ENCODE results near the gene HIPK2.
A peak's percentile ranks its signal among the peaks of the same experiment; 100 is the strongest.

The HIPK2 gene

GRCh38 chr7:139610595-139610994 is 167.2 kb downstream of the HIPK2 start:
- H3K9ac ChIP-seq = no peak overlapping the region
- H2AFZ ChIP-seq = no peak overlapping the region
- H3K27ac ChIP-seq = peak overlapping the region; percentile 15
- no peaks in the 10 kb centered on the region for H3K9me3 ChIP-seq (ENCODE audit: control insufficient read depth, low read length)
- no peak overlapping the region for H3K4me2 ChIP-seq (ENCODE audit: low read length)
- no peaks in the 10 kb centered on the region for H3K36me3 ChIP-seq (ENCODE audit: control insufficient read depth, insufficient read depth, low read length)
- TF ChIP-seq CTCF (IDR thresholded peaks at IDR 0.05) = no peak
- H3K27me3 ChIP-seq (ENCODE audit: control insufficient read depth, insufficient read depth, low read length) = no peaks in the 10 kb centered on the region
- no peak overlapping the region for H3K4me3 ChIP-seq (ENCODE audit: low read depth, low read length)
- H3K79me2 ChIP-seq = no peaks in the 10 kb centered on the region
- H3K4me1 ChIP-seq = peaks cover 31% of the 10 kb centered on the region

- Histone ChIP-seq H3K9me3 (ENCODE audit: control insufficient read depth, low read length) (no peaks in the 10 kb centered on the region), H2AFZ (peak overlapping the region; percentile 31), H3K36me3 (ENCODE audit: control insufficient read depth, insufficient read depth, low read length) (no peaks in the 10 kb centered on the region), H3K4me2 (ENCODE audit: low read length) (no peak overlapping the region), H3K27me3 (ENCODE audit: control insufficient read depth, insufficient read depth, low read length) (no peaks in the 10 kb centered on the region), H3K9ac (no peak overlapping the region), H3K4me1 (peaks cover 44% of the 10 kb centered on the region), H3K4me3 (ENCODE audit: low read depth, low read length) (no peak overlapping the region), H3K79me2 (no peaks in the 10 kb centered on the region), H3K27ac (peak overlapping the region; percentile 74)
- TF ChIP-seq CTCF (IDR thresholded peaks at IDR 0.05) = no peak
Measured at GRCh38 chr7:139603896-139604295, 173.9 kb downstream of the HIPK2 start.

- peaks cover 49% of the 10 kb centered on the region for H3K4me1 ChIP-seq
- peak overlapping the region; percentile 40 for H2AFZ ChIP-seq
- H3K4me3 ChIP-seq (ENCODE audit: low read depth, low read length) = no peak overlapping the region
- no peak overlapping the region for H3K9ac ChIP-seq
- H3K79me2 ChIP-seq = no peaks in the 10 kb centered on the region
- no peaks in the 10 kb centered on the region for H3K36me3 ChIP-seq (ENCODE audit: control insufficient read depth, insufficient read depth, low read length)
- no peaks in the 10 kb centered on the region for H3K9me3 ChIP-seq (ENCODE audit: control insufficient read depth, low read length)
- peak overlapping the region; percentile 74 for H3K27ac ChIP-seq
- H3K27me3 ChIP-seq (ENCODE audit: control insufficient read depth, insufficient read depth, low read length) = no peaks in the 10 kb centered on the region
- peak overlapping the region; percentile 20 for H3K4me2 ChIP-seq (ENCODE audit: low read length)
- no peak for TF ChIP-seq CTCF (IDR thresholded peaks at IDR 0.05)
Measured at GRCh38 chr7:139603282-139603681, 174.5 kb downstream of the HIPK2 start.

GRCh38 chr7:139602143-139602722 is 175.6 kb downstream of the HIPK2 start:
- no peaks in the 10 kb centered on the region for H3K36me3 ChIP-seq (ENCODE audit: control insufficient read depth, insufficient read depth, low read length)

More at GRCh38 chr7:139602143-139602722, 175.6 kb downstream of the HIPK2 start:
- Histone ChIP-seq H3K27ac (peak overlapping the region; percentile 74), H3K4me1 (peaks cover 52% of the 10 kb centered on the region), H3K27me3 (ENCODE audit: control insufficient read depth, insufficient read depth, low read length) (no peaks in the 10 kb centered on the region), H2AFZ (peak overlapping the region; percentile 40), H3K4me2 (ENCODE audit: low read length) (no peak overlapping the region), H3K9me3 (ENCODE audit: control insufficient read depth, low read length) (no peaks in the 10 kb centered on the region), H3K4me3 (ENCODE audit: low read depth, low read length) (no peak overlapping the region), H3K79me2 (no peaks in the 10 kb centered on the region), H3K9ac (no peak overlapping the region)
- peak; percentile 70 for TF ChIP-seq CTCF (IDR thresholded peaks at IDR 0.05)
